C4-2B (cell line): ENCODE data around the gene WHRN.

Experiments
- ZFX ChIP-seq: fragments of 450-650 bp; IDR thresholded peaks from 2 replicates; pipeline ENCODE4 v1.6.1; 2017
- TF ChIP-seq, protein P1 (sequence below): fragments of 450-650 bp; conservative IDR thresholded peaks from 2 replicates; pipeline ENCODE4 v1.5.1; 2017; ENCODE audit warnings: mild to moderate bottlenecking

- TF ChIP-seq, protein P1, sequence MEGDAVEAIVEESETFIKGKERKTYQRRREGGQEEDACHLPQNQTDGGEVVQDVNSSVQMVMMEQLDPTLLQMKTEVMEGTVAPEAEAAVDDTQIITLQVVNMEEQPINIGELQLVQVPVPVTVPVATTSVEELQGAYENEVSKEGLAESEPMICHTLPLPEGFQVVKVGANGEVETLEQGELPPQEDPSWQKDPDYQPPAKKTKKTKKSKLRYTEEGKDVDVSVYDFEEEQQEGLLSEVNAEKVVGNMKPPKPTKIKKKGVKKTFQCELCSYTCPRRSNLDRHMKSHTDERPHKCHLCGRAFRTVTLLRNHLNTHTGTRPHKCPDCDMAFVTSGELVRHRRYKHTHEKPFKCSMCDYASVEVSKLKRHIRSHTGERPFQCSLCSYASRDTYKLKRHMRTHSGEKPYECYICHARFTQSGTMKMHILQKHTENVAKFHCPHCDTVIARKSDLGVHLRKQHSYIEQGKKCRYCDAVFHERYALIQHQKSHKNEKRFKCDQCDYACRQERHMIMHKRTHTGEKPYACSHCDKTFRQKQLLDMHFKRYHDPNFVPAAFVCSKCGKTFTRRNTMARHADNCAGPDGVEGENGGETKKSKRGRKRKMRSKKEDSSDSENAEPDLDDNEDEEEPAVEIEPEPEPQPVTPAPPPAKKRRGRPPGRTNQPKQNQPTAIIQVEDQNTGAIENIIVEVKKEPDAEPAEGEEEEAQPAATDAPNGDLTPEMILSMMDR, result no peak
- no peak for TF ChIP-seq ZFX
Measured at GRCh38 chr9:114551750-114552685, 46.7 kb upstream of the WHRN start.
